IMR-90 (cell line): ENCODE results near the gene CRIM1. TPM values are rescaled to one million over a fixed set of nuclear protein-coding genes. Genes with fewer than 3 reads are reported as not detected.

Experiments used
- ATAC-seq: fragments of 200-7000 bp; cut with Tn5 transposase; 2 replicates; pipeline ENCODE4 v1.9.1; 2020; ENCODE audit warnings: low read depth, mild to moderate bottlenecking, moderate library complexity
- BruUV-seq: library from RNA; stranded (reverse); fragments of 400-500 nt; replicated peaks from 2 replicates; lab custom pipeline; 2021; lab: Mats Ljungman, UMichigan
- CTCF ChIA-PET: fragments of 300-600 bp; formaldehyde crosslinking; extraction: SDS; loops from one replicate; lab custom pipeline; 2021; ENCODE audit warnings: antibody characterized with exemption; lab: Yijun Ruan, JAX
- POLR2A ChIA-PET: fragments of 300-600 bp; sonication (Branson Sonifier 250); formaldehyde crosslinking; loops from one replicate; lab custom pipeline; 2022; ENCODE audit warnings: antibody characterized with exemption; ENCODE audit not compliant: unreplicated experiment; lab: Charles Lee
- DNase-seq: peaks from one replicate; pipeline ENCODE4 v3.0.0; 2013
- H2AFZ ChIP-seq: replicated peaks from 2 replicates; pipeline ENCODE3; 2013; ENCODE audit warnings: low read length, mild to moderate bottlenecking; ENCODE audit not compliant: poor library complexity
- H2AK5ac ChIP-seq: 2 replicates; pipeline ENCODE4 v1.6.1; 2013; ENCODE audit warnings: low read depth, low read length, inconsistent platforms
- H2AK9ac ChIP-seq: replicated peaks from 2 replicates; pipeline ENCODE3; 2013; ENCODE audit warnings: mild to moderate bottlenecking, low read depth, low read length, moderate library complexity; ENCODE audit not compliant: poor library complexity
- H2BK120ac ChIP-seq: 2 replicates; pipeline ENCODE4 v1.6.1; 2013; ENCODE audit warnings: low read depth, low read length, inconsistent platforms
- H2BK15ac ChIP-seq: 3 replicates; pipeline ENCODE4 v1.6.1; 2013; ENCODE audit warnings: low read depth, low read length, inconsistent platforms
- H2BK20ac ChIP-seq: 2 replicates; pipeline ENCODE4 v1.6.1; 2013; ENCODE audit warnings: low read depth, mild to moderate bottlenecking, inconsistent platforms, low read length, moderate library complexity
- H2BK5ac ChIP-seq: 2 replicates; pipeline ENCODE4 v1.6.1; 2013; ENCODE audit warnings: mild to moderate bottlenecking, low read depth, low read length, inconsistent platforms; ENCODE audit not compliant: poor library complexity, severe bottlenecking
- H3K14ac ChIP-seq: replicated peaks from 2 replicates; pipeline ENCODE4 v1.6.1; 2013; ENCODE audit warnings: low read depth, low read length, inconsistent platforms
- H3K18ac ChIP-seq: 2 replicates; pipeline ENCODE4 v1.6.1; 2013; ENCODE audit warnings: low read depth, low read length, control low read depth
- H3K23ac ChIP-seq: 2 replicates; pipeline ENCODE4 v1.6.1; 2013; ENCODE audit warnings: low read depth, low read length, inconsistent platforms
- H3K27ac ChIP-seq: 2 replicates; pipeline ENCODE4 v1.5.1; 2013; ENCODE audit warnings: mild to moderate bottlenecking, control low read depth, low read length; ENCODE audit not compliant: insufficient read depth
- H3K27me3 ChIP-seq: 2 replicates; pipeline ENCODE4 v1.6.1; 2013; ENCODE audit warnings: low read length; ENCODE audit not compliant: control insufficient read depth, insufficient read depth
- H3K36me3 ChIP-seq: 2 replicates; pipeline ENCODE4 v1.6.1; 2013; ENCODE audit warnings: low read length, mixed read lengths; ENCODE audit not compliant: control insufficient read depth, insufficient read depth
- H3K4ac ChIP-seq: 2 replicates; pipeline ENCODE4 v1.6.1; 2013; ENCODE audit warnings: low read depth, low read length, inconsistent platforms
- H3K4me1 ChIP-seq: 2 replicates; pipeline ENCODE4 v1.6.1; 2013; ENCODE audit warnings: low read length, mixed read lengths; ENCODE audit not compliant: control insufficient read depth, insufficient read depth
- H3K4me2 ChIP-seq: 2 replicates; pipeline ENCODE4 v1.6.1; 2013; ENCODE audit warnings: low read depth, mild to moderate bottlenecking, control low read depth, low read length, moderate library complexity
- H3K4me3 ChIP-seq: 2 replicates; pipeline ENCODE4 v1.5.1; 2013; ENCODE audit warnings: low read depth, mild to moderate bottlenecking, control low read depth, low read length, moderate library complexity; ENCODE audit not compliant: insufficient read depth
- H3K56ac ChIP-seq: 2 replicates; pipeline ENCODE4 v1.6.1; 2013; ENCODE audit warnings: low read length, inconsistent platforms; ENCODE audit not compliant: insufficient read depth; ENCODE audit errors: extremely low read depth
- H3K79me1 ChIP-seq, 2 experiments: 2 replicates each; pipeline ENCODE4 v1.6.1; 2013; ENCODE audit warnings: low read length in 2 of 2, inconsistent platforms in 1 of 2, low read depth in 1 of 2
- H3K9ac ChIP-seq: 2 replicates; pipeline ENCODE4 v1.6.1; 2013; ENCODE audit warnings: low read depth, low read length, control low read depth
- H3K9me1 ChIP-seq: 2 replicates; pipeline ENCODE4 v1.6.1; 2013; ENCODE audit warnings: low read length, inconsistent platforms; ENCODE audit not compliant: insufficient read depth
- H3K9me3 ChIP-seq: 2 replicates; pipeline ENCODE4 v1.6.1; 2013; ENCODE audit warnings: low read length; ENCODE audit not compliant: control insufficient read depth, insufficient read depth
- H4K20me1 ChIP-seq: 2 replicates; pipeline ENCODE4 v1.6.1; 2013; ENCODE audit warnings: low read length, inconsistent platforms; ENCODE audit not compliant: insufficient read depth
- H4K5ac ChIP-seq: 2 replicates; pipeline ENCODE4 v1.6.1; 2013; ENCODE audit warnings: mild to moderate bottlenecking, low read depth, low read length, control low read depth
- H4K8ac ChIP-seq, 2 experiments: 2 replicates each; pipeline ENCODE4 v1.6.1; 2013; ENCODE audit warnings: low read depth in 2 of 2, low read length in 2 of 2, control low read depth in 1 of 2, inconsistent platforms in 1 of 2
- H4K91ac ChIP-seq: 2 replicates; pipeline ENCODE4 v1.6.1; 2013; ENCODE audit warnings: low read depth, low read length, inconsistent platforms; ENCODE audit not compliant: insufficient read depth
- CEBPB ChIP-seq: IDR thresholded peaks from 2 replicates; pipeline ENCODE4 v1.6.1; 2012; ENCODE audit warnings: low read depth, low read length, improper control_type of control experiment
- CHD1 ChIP-seq: IDR thresholded peaks from 2 replicates; pipeline ENCODE4 v1.6.1; 2012; ENCODE audit warnings: low read depth, low read length, improper control_type of control experiment
- CTCF ChIP-seq: conservative IDR thresholded peaks from 2 replicates; pipeline ENCODE4 v1.5.1; 2012; ENCODE audit warnings: mild to moderate bottlenecking, low read depth, low read length, improper control_type of control experiment
- ELK1 ChIP-seq: fragments of 150-350 bp; IDR thresholded peaks from 2 replicates; pipeline ENCODE4 v1.6.1; 2016; ENCODE audit warnings: low read depth, mild to moderate bottlenecking, low read length, moderate library complexity, borderline replicate concordance
- FOS ChIP-seq: fragments of 150-350 bp; IDR thresholded peaks from 2 replicates; pipeline ENCODE4 v1.6.1; 2016; ENCODE audit warnings: low read depth, low read length
- MAFK ChIP-seq: IDR thresholded peaks from 2 replicates; pipeline ENCODE4 v1.6.1; 2012; ENCODE audit warnings: low read depth, low read length, improper control_type of control experiment
- MAZ ChIP-seq: IDR thresholded peaks from 2 replicates; pipeline ENCODE4 v1.6.1; 2012; ENCODE audit warnings: low read depth, mild to moderate bottlenecking, low read length, improper control_type of control experiment, moderate library complexity, borderline replicate concordance
- MXI1 ChIP-seq: IDR thresholded peaks from 2 replicates; pipeline ENCODE4 v1.6.1; 2012; ENCODE audit warnings: low read depth, mild to moderate bottlenecking, low read length, moderate library complexity, borderline replicate concordance
- NFE2L2 ChIP-seq: fragments of 150-350 bp; IDR thresholded peaks from 2 replicates; pipeline ENCODE4 v1.6.1; 2016; ENCODE audit warnings: low read depth, mild to moderate bottlenecking, low read length
- POLR2A ChIP-seq: IDR thresholded peaks from 2 replicates; pipeline ENCODE4 v1.6.1; 2012; ENCODE audit warnings: mild to moderate bottlenecking, low read depth, low read length
- RAD21 ChIP-seq: IDR thresholded peaks from 2 replicates; pipeline ENCODE4 v1.6.1; 2012; ENCODE audit warnings: low read length, improper control_type of control experiment
- RFX5 ChIP-seq: IDR thresholded peaks from 2 replicates; pipeline ENCODE4 v1.8.0; 2012; ENCODE audit warnings: low read depth, mild to moderate bottlenecking, low read length, moderate library complexity
- USF2 ChIP-seq: fragments of 150-350 bp; IDR thresholded peaks from 2 replicates; pipeline ENCODE4 v1.6.1; 2017; ENCODE audit warnings: mild to moderate bottlenecking, antibody characterized with exemption, low read length, low read depth
- WGBS, 2 experiments: methylation state at CpG; one replicate each; pipeline versions ENCODE4 v1.1.5 to v1.1.7; 2013; ENCODE audit warnings: missing lambda C conversion rate in 2 of 2; ENCODE audit not compliant: insufficient read length in 1 of 2; ENCODE audit errors: extremely low coverage in 2 of 2; 5-methylcytosine and 5-hydroxymethylcytosine counted together
- dilution Hi-C: fragments of 300-500 bp; cut with HindIII; formaldehyde crosslinking; loops from one replicate; pipeline ENCODE4 v1.14.3; 2018; ENCODE audit warnings: low sequenced_read_pairs; ENCODE audit not compliant: unreplicated experiment
- in situ Hi-C: fragments of 300-500 bp; cut with MboI; formaldehyde crosslinking; loops from 3 replicates; pipeline ENCODE4 v1.14.3; 2019; ENCODE audit warnings: low sequenced_read_pairs, inconsistent platforms, mixed read lengths
- intact Hi-C: fragments of 100-400 bp; cut with micrococcal nuclease; formaldehyde crosslinking; loops from 2 replicates; pipeline ENCODE4 v1.10.0; 2022
- polyA plus RNA-seq, 3 experiments: library from polyadenylated mRNA; depleted of rRNA; stranded (reverse); fragments of >200 nt; gene quantifications; 2 replicates each; pipeline ENCODE4 v1.2.3, GENCODE V29; 2012; ENCODE audit warnings: low replicate concordance in 1 of 3
- total RNA-seq: library from RNA; depleted of rRNA; stranded (reverse); fragments of >200 nt; gene quantifications from 2 replicates; pipeline ENCODE4 v1.2.3, GENCODE V29; 2012

CRIM1 gene
- total and polyA plus RNA-seq, 2 of the 4 experiments (the other 2 are of a cell fraction): 285 to 490 TPM

GRCh38 chr2:36586672-36587071, 231.1 kb downstream of the CRIM1 start:
- dilution Hi-C loops: no loop called here

More at GRCh38 chr2:36586672-36587071, 231.1 kb downstream of the CRIM1 start:
- Histone ChIP-seq H3K23ac (no peak overlapping the region), H3K4ac (no peak overlapping the region), H3K4me2 (no peak overlapping the region), H3K36me3 (peaks cover 20% of the 10 kb centered on the region), H2BK120ac (no peak overlapping the region), H2AFZ (no peak overlapping the region), H3K18ac (peak overlapping the region; percentile 27; the same call in 1 of the 2 replicates), H2AK5ac (no peak overlapping the region), H2BK5ac (no peak overlapping the region), H3K56ac (no peak overlapping the region), H4K5ac (no peak overlapping the region), H3K4me1 (peaks cover 9% of the 10 kb centered on the region), H4K20me1 (peaks cover 3% of the 10 kb centered on the region; the same call in 1 of the 2 replicates), H3K27me3 (no peaks in the 10 kb centered on the region), H3K27ac (no peak overlapping the region), H3K79me1 (peaks cover 45 to 82% of the 10 kb centered on the region in 2 experiments), H2BK15ac (no peak overlapping the region), H3K9ac (no peak overlapping the region), H3K9me3 (no peaks in the 10 kb centered on the region), H3K4me3 (no peak overlapping the region), H2BK20ac (no peak overlapping the region), H2AK9ac (no peak overlapping the region), H3K14ac (no peak overlapping the region), H4K8ac (no peak overlapping the region), H4K91ac (no peak overlapping the region), H3K9me1 (peaks cover 14% of the 10 kb centered on the region)
- ChIA-PET POLR2A (no interaction called here), CTCF (interaction anchor here (0.8 to 1.3 kb wide), 2 partner anchors 32 to 37 kb away, joined by 3 to 4 read pairs; no protein-coding TSS in a partner anchor)
- intact Hi-C loops (no loop called here), in situ Hi-C loops (no loop called here)
- TF ChIP-seq FOS (no peak), MAFK (no peak), MAZ (no peak), CHD1 (no peak), USF2 (no peak), POLR2A (no peak), CEBPB (no peak), NFE2L2 (no peak), RAD21 (no peak), ELK1 (no peak), RFX5 (no peak), MXI1 (no peak), CTCF (no peak)
- WGBS, 2 experiments: 100% methylated on average over 2 of the region's 6 CpGs; no CpG with 5 or more reads in 1 of the 2 experiments
- no peak for ATAC-seq
- BruUV-seq: no TSS peak
- DNase-seq: no peak
